DOHH2 (cell line): Measurements from ENCODE around the gene PELI2.

Experiments
- H3F3A ChIP-seq: fragments of 200-600 bp; sonication (generic), shearing (Covaris generic); 2 replicates; pipeline ENCODE4 v1.6.0; 2016; ENCODE audit warnings: antibody characterized with exemption, mild to moderate bottlenecking; ENCODE audit not compliant: control insufficient read depth, insufficient read depth
- H3K27ac ChIP-seq: fragments of 200-600 bp; sonication (generic); 2 replicates; pipeline ENCODE4 v1.5.1; 2014; ENCODE audit warnings: low read depth, mild to moderate bottlenecking, low read length, moderate library complexity
- H3K27me3 ChIP-seq: fragments of 200-600 bp; sonication (generic); 2 replicates; pipeline ENCODE4 v1.6.1; 2014; ENCODE audit warnings: mild to moderate bottlenecking, low read length, mixed read lengths; ENCODE audit not compliant: control insufficient read depth
- H3K36me3 ChIP-seq: fragments of 200-600 bp; sonication (generic); 2 replicates; pipeline ENCODE4 v1.6.1; 2014; ENCODE audit warnings: mild to moderate bottlenecking, low read length, moderate library complexity, mixed read lengths; ENCODE audit not compliant: control insufficient read depth
- H3K4me1 ChIP-seq: fragments of 200-600 bp; sonication (generic); 2 replicates; pipeline ENCODE4 v1.6.1; 2014; ENCODE audit warnings: mild to moderate bottlenecking, low read length, mixed read lengths; ENCODE audit not compliant: control insufficient read depth
- H3K4me2 ChIP-seq: fragments of 200-600 bp; sonication (generic); 2 replicates; pipeline ENCODE4 v1.6.0; 2014; ENCODE audit warnings: mild to moderate bottlenecking, low read length, moderate library complexity
- H3K4me3 ChIP-seq: fragments of 200-600 bp; sonication (generic); 2 replicates; pipeline ENCODE4 v1.5.1; 2014; ENCODE audit warnings: mild to moderate bottlenecking, low read length, mixed read lengths
- H3K79me2 ChIP-seq: fragments of 200-600 bp; sonication (generic); 2 replicates; pipeline ENCODE4 v1.6.1; 2014; ENCODE audit warnings: mild to moderate bottlenecking, low read length, mixed read lengths; ENCODE audit not compliant: control insufficient read depth
- H3K9me2 ChIP-seq: fragments of 200-600 bp; sonication (generic); replicated peaks from 2 replicates; pipeline ENCODE4 v1.6.1; 2014; ENCODE audit warnings: mild to moderate bottlenecking, low read length, mixed read lengths; ENCODE audit not compliant: control insufficient read depth
- H3K9me3 ChIP-seq: fragments of 200-600 bp; sonication (generic); 2 replicates; pipeline ENCODE4 v1.6.1; 2014; ENCODE audit warnings: antibody characterized with exemption, low read length, mixed read lengths; ENCODE audit not compliant: control insufficient read depth, insufficient read depth
- H4K20me1 ChIP-seq: fragments of 200-600 bp; sonication (generic); 2 replicates; pipeline ENCODE4 v1.6.0; 2014; ENCODE audit warnings: low read depth, mild to moderate bottlenecking, antibody characterized with exemption, low read length, moderate library complexity; ENCODE audit not compliant: control insufficient read depth, insufficient read depth
- CTCF ChIP-seq: fragments of 200-600 bp; sonication (generic); IDR thresholded peaks from one replicate; pipeline ENCODE4 v1.5.1; 2014; ENCODE audit warnings: antibody characterized with exemption, mild to moderate bottlenecking, low read depth, low read length; ENCODE audit not compliant: poor library complexity, severe bottlenecking
- EZH2phosphoT487 ChIP-seq: fragments of 200-600 bp; sonication (generic); IDR thresholded peaks from 2 replicates; pipeline ENCODE4 v1.6.1; 2017; ENCODE audit warnings: borderline replicate concordance, mild to moderate bottlenecking, antibody characterized with exemption, low read length, moderate library complexity, mixed read lengths

Gene PELI2

GRCh38 chr14:56168007-56168616 is 49.9 kb downstream of the PELI2 start:
- Histone ChIP-seq H3K27me3 (no peaks in the 10 kb centered on the region), H3F3A (no peaks in the 10 kb centered on the region), H3K36me3 (no peaks in the 10 kb centered on the region), H4K20me1 (no peaks in the 10 kb centered on the region), H3K4me2 (no peak overlapping the region), H3K9me3 (no peaks in the 10 kb centered on the region), H3K9me2 (no peaks in the 10 kb centered on the region), H3K4me1 (no peaks in the 10 kb centered on the region), H3K27ac (no peak overlapping the region), H3K4me3 (no peak overlapping the region), H3K79me2 (no peaks in the 10 kb centered on the region)
- TF ChIP-seq EZH2phosphoT487 (no peak), CTCF (no peak)

GRCh38 chr14:56170028-56170427 is 51.8 kb downstream of the PELI2 start:
- TF ChIP-seq CTCF (no peak), EZH2phosphoT487 (no peak)
- Histone ChIP-seq H4K20me1 (no peaks in the 10 kb centered on the region), H3K27ac (no peak overlapping the region), H3K4me3 (no peak overlapping the region), H3K4me1 (no peaks in the 10 kb centered on the region), H3K9me2 (no peaks in the 10 kb centered on the region), H3K36me3 (no peaks in the 10 kb centered on the region), H3K4me2 (no peak overlapping the region), H3K79me2 (no peaks in the 10 kb centered on the region), H3K9me3 (no peaks in the 10 kb centered on the region), H3K27me3 (no peaks in the 10 kb centered on the region), H3F3A (no peaks in the 10 kb centered on the region)

GRCh38 chr14:56170877-56171422 is 52.7 kb downstream of the PELI2 start:
- H3K4me3 ChIP-seq: no peak overlapping the region
- H3K27ac ChIP-seq: no peak overlapping the region
- H3K36me3 ChIP-seq: no peaks in the 10 kb centered on the region
- no peak overlapping the region for H3K4me2 ChIP-seq
- H3K9me2 ChIP-seq: no peaks in the 10 kb centered on the region
- TF ChIP-seq EZH2phosphoT487 (no peak), CTCF (no peak)
- H3K27me3 ChIP-seq: no peaks in the 10 kb centered on the region
- no peaks in the 10 kb centered on the region for H4K20me1 ChIP-seq
- H3K9me3 ChIP-seq: no peaks in the 10 kb centered on the region
- H3F3A ChIP-seq: no peaks in the 10 kb centered on the region
- no peaks in the 10 kb centered on the region for H3K79me2 ChIP-seq
- H3K4me1 ChIP-seq: no peaks in the 10 kb centered on the region
